ENCODE measurements around the gene TMEM120B.
"Not testable (repeated sequence)": the region's sequence is repeated elsewhere in the genome, so short reads cannot be mapped to it uniquely, and the experiment has no call there.

Gene TMEM120B

GRCh38 chr12:121709478-121709961 is 3.0 kb upstream of the TMEM120B start:
- DNase-seq (ENCODE audit: low spot score), result peak; percentile 89

- peak; percentile 79 for DNase-seq (ENCODE audit: low spot score)
Observed at GRCh38 chr12:121711361-121712189, 977 bp upstream of the TMEM120B start.

- no peak for DNase-seq (ENCODE audit: low spot score)
Observed at GRCh38 chr12:121712190-121712460, 427 bp upstream of the TMEM120B start.

DNA sequence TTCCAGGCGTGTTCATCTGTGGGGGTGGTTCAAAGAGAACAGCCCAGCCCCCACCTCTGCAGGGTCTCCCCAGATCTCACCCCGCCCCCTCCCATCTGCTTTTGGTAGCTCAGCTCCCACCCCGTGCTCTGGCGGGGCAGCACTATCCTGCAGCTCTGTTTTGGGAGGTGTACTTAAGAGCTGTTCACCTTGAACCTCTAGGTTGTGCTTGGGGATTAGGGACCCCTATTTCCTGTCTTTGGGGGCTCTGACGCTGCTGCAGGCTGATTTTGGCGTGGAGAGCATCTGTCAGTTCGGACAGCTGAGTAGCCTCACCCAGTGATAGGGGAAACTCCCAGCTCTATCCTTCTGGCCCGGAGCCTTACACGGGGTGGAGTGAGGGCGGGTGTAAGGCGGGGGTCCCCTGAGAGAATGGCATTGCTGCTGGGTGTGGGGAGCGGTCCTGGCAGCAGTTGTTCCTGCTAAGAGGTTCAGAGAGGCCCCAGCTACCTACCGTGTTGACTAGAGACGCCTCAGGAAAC is 765 bp downstream of the TMEM120B start:
- DNase-seq (ENCODE audit: low spot score), result no peak

DNA sequence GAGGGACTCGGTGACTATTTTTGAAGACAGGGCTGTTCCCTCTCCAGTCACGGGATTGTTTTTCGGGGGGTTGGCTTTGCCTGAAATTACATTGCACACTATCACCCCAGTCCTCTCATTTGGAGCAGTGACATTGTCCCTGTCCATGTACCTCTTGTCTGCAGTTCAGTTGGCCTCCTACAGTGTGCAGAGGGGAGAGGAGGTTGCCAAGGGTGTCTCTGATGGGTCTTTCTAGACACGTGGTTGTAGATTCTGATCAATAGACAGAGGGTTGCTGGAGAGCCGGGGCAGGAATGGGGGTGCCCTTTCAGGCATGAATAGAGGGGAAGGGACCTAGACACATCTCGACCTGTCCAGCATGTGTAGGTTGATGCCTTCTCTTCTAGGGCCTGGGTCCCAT is 1.2 kb downstream of the TMEM120B start:
- no peak for DNase-seq (ENCODE audit: low spot score)

DNA sequence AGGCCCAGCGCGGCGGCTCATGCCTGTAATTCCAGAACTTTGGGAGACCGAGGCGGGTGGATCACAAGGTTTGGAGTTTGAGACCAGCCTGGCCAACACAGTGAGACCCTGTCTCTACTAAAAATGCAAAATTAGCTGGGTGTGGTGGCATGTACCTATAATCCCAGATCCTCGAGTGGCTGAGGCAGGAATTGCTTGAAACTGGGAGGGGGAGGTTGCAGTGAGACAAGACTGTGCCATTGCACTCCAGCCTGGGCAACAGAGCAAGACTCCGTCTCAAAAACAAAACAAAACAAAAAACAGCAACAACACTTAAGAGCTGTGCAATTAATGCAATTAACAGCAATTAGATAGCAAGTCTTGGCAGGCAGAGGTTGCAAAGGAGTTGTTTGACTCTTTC is 2.5 kb downstream of the TMEM120B start:
- DNase-seq (ENCODE audit: low spot score), result not testable (repeated sequence)

- no peak for DNase-seq (ENCODE audit: low spot score)
Observed at GRCh38 chr12:121715862-121716435, 3.4 kb downstream of the TMEM120B start.

- DNase-seq (ENCODE audit: low spot score), result peak; percentile 79
Observed at GRCh38 chr12:121717041-121717699, 4.6 kb downstream of the TMEM120B start.

DNA sequence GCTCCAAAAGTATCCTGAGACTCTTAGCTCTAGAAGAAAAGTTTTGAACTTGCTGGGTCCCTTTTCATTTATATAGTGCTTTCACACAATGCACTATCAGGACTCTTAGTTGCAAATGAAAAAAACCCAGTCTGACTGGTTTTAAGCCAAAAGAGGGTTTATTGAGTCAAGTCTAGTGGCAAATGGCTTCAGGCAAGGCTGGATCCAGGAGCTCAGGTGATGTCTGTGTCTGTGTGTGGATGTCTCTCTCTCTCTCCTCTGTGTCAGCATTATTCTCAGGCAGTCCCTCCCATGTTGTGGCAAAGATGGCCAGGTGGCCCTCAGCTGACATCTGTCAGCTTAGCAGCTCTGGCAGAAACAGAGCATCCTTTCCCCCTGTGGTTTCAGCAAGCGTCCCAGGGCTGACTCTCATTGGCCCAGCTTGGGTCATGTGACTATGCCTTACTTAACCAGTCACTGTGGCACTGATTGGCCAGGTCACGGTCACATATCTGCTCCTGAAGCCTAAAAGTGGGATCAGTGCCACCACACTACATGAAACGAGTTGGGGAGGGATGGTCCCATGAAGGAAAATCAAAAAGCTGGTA is 6.2 kb downstream of the TMEM120B start:
- no peak for DNase-seq (ENCODE audit: low spot score)

DNA sequence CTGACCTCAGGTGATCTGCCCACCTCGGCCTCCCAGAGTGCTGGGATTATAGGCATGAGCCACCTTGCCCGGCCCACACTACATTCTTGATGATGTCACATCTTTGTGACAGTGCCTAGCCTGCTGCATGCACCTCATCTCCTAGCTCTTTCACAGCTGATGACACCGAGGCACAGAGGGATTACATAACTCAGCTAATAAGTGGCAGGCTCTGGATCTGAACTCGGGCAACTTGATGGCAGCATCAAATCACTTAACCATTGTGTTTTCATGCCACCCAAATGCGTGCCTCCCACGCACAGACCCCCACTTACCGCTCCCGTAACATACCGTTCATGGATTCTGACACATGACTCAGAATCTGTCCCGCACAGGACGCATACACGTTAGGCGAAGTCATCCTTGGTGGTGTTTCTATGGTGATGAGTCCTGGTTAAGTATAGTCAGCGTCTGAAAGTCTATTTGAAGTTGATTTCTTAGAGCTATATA is 7.4 kb downstream of the TMEM120B start:
- DNase-seq (ENCODE audit: low spot score), result peak; percentile 96

- DNase-seq (ENCODE audit: low spot score), result no peak
Observed at GRCh38 chr12:121720762-121721161, 8.2 kb downstream of the TMEM120B start.

- no peak for DNase-seq (ENCODE audit: low spot score)
Observed at GRCh38 chr12:121722511-121722910, 10.0 kb downstream of the TMEM120B start.

- no peak for DNase-seq (ENCODE audit: low spot score)
Observed at GRCh38 chr12:121723200-121723599, 10.6 kb downstream of the TMEM120B start.

DNA sequence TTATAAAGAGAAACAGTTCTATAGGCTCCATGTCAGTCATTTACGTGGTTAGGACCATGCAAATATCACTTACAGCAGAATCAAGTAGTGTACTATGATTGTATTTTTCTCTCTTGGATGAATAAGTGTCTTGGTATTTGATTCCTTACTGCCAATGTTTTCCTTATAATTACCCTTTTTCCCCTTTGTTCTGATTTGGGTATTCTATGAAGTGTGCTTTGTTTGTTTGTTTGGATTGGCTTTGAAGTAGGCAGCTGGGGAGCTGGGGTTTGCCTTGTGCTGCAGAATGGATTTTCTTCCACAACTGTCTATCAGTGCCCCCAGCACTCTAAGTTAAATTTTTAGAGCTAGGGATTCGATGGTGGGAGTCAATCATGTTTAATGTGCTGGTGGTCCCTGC is 12.4 kb downstream of the TMEM120B start:
- DNase-seq (ENCODE audit: low spot score), result no peak

DNA sequence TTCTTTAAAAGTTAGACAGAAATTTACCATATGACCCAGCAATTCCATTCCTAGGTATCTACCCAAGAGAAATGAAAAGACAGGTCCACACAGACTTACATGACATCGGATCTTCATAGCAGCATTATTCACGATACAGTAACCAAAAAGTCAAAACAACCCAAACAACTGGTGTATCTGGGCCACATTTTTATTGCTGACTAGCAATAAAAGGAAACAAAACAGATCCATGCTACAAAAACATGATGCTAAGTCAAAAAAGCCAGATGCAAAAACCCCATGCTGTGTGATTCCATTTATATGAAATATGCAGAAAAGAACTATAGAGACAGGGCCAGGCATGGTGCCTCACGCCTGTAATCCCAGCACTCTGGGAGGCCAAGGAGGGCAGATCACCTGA is 12.9 kb downstream of the TMEM120B start:
- DNase-seq (ENCODE audit: low spot score), result no peak

DNA sequence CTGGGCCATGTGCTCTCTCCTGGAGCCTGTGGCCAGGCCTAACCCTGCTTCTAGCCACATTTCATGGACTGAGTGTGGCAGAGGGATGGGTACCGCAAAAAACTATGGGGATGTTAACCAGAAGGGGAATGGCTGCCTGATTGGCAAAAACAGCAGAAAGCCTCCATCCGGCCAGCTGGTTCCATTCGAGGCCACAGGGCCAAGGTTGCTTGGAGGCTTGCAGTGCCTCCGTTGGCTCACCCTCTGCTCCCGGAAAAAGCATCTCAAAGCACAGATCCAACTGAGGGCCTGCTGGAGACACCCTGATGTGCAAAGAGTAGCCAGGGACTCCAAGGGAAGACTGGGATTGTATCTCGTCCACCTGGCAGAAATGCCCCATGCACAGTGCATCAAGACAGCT is 16.5 kb downstream of the TMEM120B start:
- no peak for DNase-seq (ENCODE audit: low spot score)

DNA sequence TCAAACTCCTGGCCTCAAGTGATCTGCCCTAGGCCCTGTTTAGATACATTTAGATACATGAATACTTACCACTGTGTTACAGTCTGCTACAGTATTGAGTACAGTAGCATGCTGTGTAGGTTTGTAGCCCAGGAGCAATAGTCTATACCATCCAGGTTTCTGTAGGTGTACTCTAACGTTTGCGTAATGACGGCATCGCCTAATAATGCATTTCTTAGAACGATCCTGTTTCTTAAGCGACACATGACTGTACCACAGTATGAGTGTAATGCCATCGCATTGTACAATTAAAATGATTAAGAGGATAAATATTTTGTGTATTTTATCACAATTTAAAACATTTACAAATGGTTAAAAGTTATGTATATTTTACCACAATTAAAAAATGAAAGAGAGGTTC is 18.9 kb downstream of the TMEM120B start:
- no peak for DNase-seq (ENCODE audit: low spot score)

DNA sequence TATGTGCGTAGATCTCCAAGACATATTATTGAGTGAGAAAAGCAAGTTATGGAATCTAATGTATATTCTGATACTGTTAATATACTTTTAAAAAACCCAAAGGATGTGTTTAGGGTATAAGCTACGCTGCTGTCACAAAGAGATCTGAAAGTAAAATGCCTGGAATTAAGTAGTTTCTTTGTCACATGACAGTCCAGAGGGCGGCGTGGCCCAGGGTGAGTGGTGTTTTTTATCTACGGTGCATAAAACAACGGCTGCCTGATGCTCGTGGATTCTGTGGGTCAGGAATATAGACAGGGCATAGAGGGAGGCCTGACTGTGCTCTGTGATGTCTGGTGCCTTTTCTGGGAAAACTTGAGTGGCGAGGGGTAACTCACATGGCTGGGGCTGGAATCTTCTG is 21.3 kb downstream of the TMEM120B start:
- DNase-seq (ENCODE audit: low spot score), result no peak

DNA sequence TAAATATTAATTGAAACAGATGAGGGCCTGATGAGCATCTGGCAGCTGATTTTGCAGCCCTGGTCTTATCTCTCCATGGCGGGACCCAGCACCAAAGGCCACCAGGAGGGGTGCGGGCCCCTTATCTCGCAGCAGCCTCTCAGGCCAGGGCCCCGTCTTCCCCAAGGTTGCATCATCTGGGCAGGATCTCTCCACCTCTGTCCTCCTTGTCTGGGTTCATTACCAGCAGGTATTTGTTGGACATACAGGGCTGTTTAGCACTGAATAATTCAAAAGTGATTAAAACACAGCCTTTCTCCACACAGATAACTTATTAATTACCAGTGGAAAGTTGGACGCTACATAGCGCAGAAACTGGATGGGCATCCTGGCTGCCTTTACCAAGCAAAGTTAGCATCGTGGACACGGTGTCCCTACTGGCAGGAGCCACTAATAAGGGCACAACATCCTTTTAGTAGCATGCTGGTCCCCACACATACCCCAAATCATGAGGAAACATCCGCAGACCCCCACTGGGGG is 25.8 kb downstream of the TMEM120B start:
- DNase-seq (ENCODE audit: low spot score), result no peak

- DNase-seq (ENCODE audit: low spot score), result no peak
Observed at GRCh38 chr12:121740847-121741246, 28.3 kb downstream of the TMEM120B start.

GRCh38 chr12:121741743-121742142 is 29.2 kb downstream of the TMEM120B start:
- peak; percentile 54 for DNase-seq (ENCODE audit: low spot score)

DNA sequence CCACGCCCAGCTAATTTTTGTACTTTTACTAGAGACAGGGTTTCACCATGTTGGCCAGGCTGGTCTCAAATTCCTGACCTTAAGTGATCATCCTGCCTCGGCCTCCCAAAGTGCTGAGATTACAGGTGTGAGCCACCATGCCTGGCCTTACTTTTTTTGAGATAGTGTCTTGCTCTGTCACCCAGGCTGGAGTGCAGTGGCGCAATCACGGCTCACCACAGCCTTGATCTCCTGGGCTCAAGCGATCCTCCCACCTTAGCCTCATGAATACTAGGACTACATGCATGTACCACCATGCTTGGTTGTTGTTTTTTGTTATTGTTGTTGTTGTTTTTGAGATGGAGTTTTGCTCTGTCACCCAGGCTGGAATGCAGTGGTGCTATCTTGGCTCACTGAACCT is 33.0 kb downstream of the TMEM120B start:
- not testable (repeated sequence) for DNase-seq (ENCODE audit: low spot score)

All from kidney tubule cell (primary cell).